ENCODE measurements around the gene RSU1.

- TF ChIP-seq CTCF (IDR thresholded peaks at IDR 0.05 in 2 of 3, conservative IDR thresholded peaks at IDR 0.05 in 1 of 3; ENCODE audit: borderline replicate concordance in 1 of 3, insufficient read depth in 1 of 3, low read depth in 2 of 3, low read length in 2 of 3) (no peak), JUND (IDR thresholded peaks at IDR 0.05) (no peak), ZNF274 (IDR thresholded peaks at IDR 0.05; ENCODE audit: low read depth, low read length) (no peak), EZH2 (IDR thresholded peaks at IDR 0.05) (no peak), ATF3 (IDR thresholded peaks at IDR 0.05) (no peak)
Measured at GRCh38 chr10:16816171-16816570, 1.1 kb downstream of the RSU1 start.
